HCT116 (cell line): ENCODE results near the gene NUDC. TPM values are rescaled to one million over a fixed set of nuclear protein-coding genes. Genes with fewer than 3 reads are reported as not detected.

Experiments used
- ATAC-seq: fragments of 200-7000 bp; cut with Tn5 transposase; 2 replicates; pipeline ENCODE4 v1.9.1; 2020; ENCODE audit warnings: mild to moderate bottlenecking, moderate library complexity
- BruUV-seq: library from RNA; stranded (reverse); fragments of 400-500 nt; replicated peaks from 2 replicates; lab custom pipeline; 2021; lab: Mats Ljungman, UMichigan
- CTCF ChIA-PET: fragments of 300-600 bp; sonication (Branson Sonifier 250); formaldehyde crosslinking; loops from one replicate; lab custom pipeline; 2021; ENCODE audit warnings: antibody characterized with exemption; lab: Charles Lee
- POLR2A ChIA-PET: fragments of 300-600, 350-600 bp; sonication (Branson Sonifier 250); formaldehyde crosslinking; loops from one replicate; lab custom pipeline; 2021; ENCODE audit warnings: antibody characterized with exemption; lab: Charles Lee
- RAD21 ChIA-PET, 2 experiments: fragments of 300-600 bp; sonication (Branson Sonifier 250); formaldehyde crosslinking; loops; one replicate each; lab custom pipeline; 2023; ENCODE audit warnings: low total read pairs in 2 of 2; ENCODE audit not compliant: uncharacterized antibody in 2 of 2, unreplicated experiment in 2 of 2, low non-redundant PET in 1 of 2; lab: Charles Lee
- DNase-seq: peaks from one replicate; pipeline ENCODE4 v3.0.0-alpha.2; 2010; ENCODE audit warnings: low read depth, low spot score
- H2AFZ ChIP-seq: fragments of 200-600 bp; shearing (Covaris generic), sonication (generic); 2 replicates; pipeline ENCODE4 v1.6.1; 2017; ENCODE audit warnings: low read depth, mixed run types, mixed read lengths, antibody characterized with exemption, low read length; ENCODE audit not compliant: poor library complexity, severe bottlenecking
- H3K27ac ChIP-seq: 2 replicates; pipeline ENCODE4 v1.5.1; 2012; ENCODE audit warnings: low read depth, low read length
- H3K27me3 ChIP-seq: fragments of 200-600 bp; sonication (generic); 2 replicates; pipeline ENCODE4 v1.6.1; 2016; ENCODE audit warnings: mixed run types, low read length, mixed read lengths; ENCODE audit not compliant: insufficient read depth
- H3K36me3 ChIP-seq, 2 experiments: fragments of 200-500 bp in 1 of 2; fragments of 200-600 bp in 1 of 2; sonication (Bioruptor generic) in 1 of 2; sonication (generic) in 1 of 2; 2 replicates each; pipeline versions ENCODE4 v1.5.1 to v1.6.1; 2014 to 2016; ENCODE audit warnings: low read length in 2 of 2, inconsistent platforms in 1 of 2, mixed read lengths in 1 of 2, mixed run types in 1 of 2; ENCODE audit not compliant: insufficient read depth in 2 of 2, control insufficient read depth in 1 of 2
- H3K4me1 ChIP-seq, 2 experiments: fragments of 200-600 bp in 1 of 2; sonication (generic) in 1 of 2; 2 replicates each; pipeline versions ENCODE4 v1.5.1 to v1.6.1; 2012 to 2017; ENCODE audit warnings: low read length in 2 of 2, inconsistent platforms in 1 of 2, mild to moderate bottlenecking in 1 of 2, mixed read lengths in 1 of 2, mixed run types in 1 of 2, moderate library complexity in 1 of 2; ENCODE audit not compliant: insufficient read depth in 2 of 2, control insufficient read depth in 1 of 2
- H3K4me2 ChIP-seq: fragments of 200-600 bp; sonication (generic); 2 replicates; pipeline ENCODE4 v1.6.1; 2017; ENCODE audit warnings: mixed run types, low read length, mixed read lengths
- H3K4me3 ChIP-seq, 2 experiments: fragments of 200-600 bp in 1 of 2; sonication (generic) in 1 of 2; replicated peaks in 1 of 2; 2 replicates each; pipeline ENCODE4 v1.5.1; 2011 to 2016; ENCODE audit warnings: low read length in 2 of 2, control low read depth in 1 of 2, low read depth in 1 of 2, mild to moderate bottlenecking in 1 of 2, mixed read lengths in 1 of 2, mixed run types in 1 of 2
- H3K79me2 ChIP-seq: fragments of 200-600 bp; sonication (generic); 2 replicates; pipeline ENCODE4 v1.6.1; 2017; ENCODE audit warnings: mild to moderate bottlenecking, mixed run types, low read length, moderate library complexity, mixed read lengths; ENCODE audit not compliant: insufficient read depth
- H3K9ac ChIP-seq: fragments of 200-600 bp; sonication (generic); 2 replicates; pipeline ENCODE4 v1.6.1; 2016; ENCODE audit warnings: low read length, mixed read lengths
- H3K9me2 ChIP-seq: fragments of 200-600 bp; sonication (generic), shearing (Covaris generic); 2 replicates; pipeline ENCODE4 v1.6.1; 2017; ENCODE audit warnings: mixed run types, mild to moderate bottlenecking, moderate library complexity; ENCODE audit not compliant: insufficient read depth
- H3K9me3 ChIP-seq, 2 experiments: fragments of 200-500 bp in 1 of 2; fragments of 200-600 bp in 1 of 2; sonication (Bioruptor generic) in 1 of 2; sonication (generic) in 1 of 2; 2 replicates each; pipeline ENCODE4 v1.6.1; 2014 to 2017; ENCODE audit warnings: low read length in 2 of 2, mixed read lengths in 2 of 2, inconsistent platforms in 1 of 2, low read depth in 1 of 2, mild to moderate bottlenecking in 1 of 2, mixed run types in 1 of 2, moderate library complexity in 1 of 2; ENCODE audit not compliant: control insufficient read depth in 1 of 2, insufficient read depth in 1 of 2
- H4K20me1 ChIP-seq: fragments of 200-600 bp; sonication (generic), shearing (Covaris generic); 2 replicates; pipeline ENCODE4 v1.6.1; 2017; ENCODE audit warnings: mixed run types, mild to moderate bottlenecking, moderate library complexity; ENCODE audit not compliant: insufficient read depth
- ATF3 ChIP-seq: IDR thresholded peaks from 2 replicates; pipeline ENCODE4 v1.6.1; 2012
- CBX3 ChIP-seq: IDR thresholded peaks from 2 replicates; pipeline ENCODE4 v1.6.1; 2012; ENCODE audit warnings: low read depth
- CEBPB ChIP-seq: IDR thresholded peaks from 2 replicates; pipeline ENCODE4 v1.6.1; 2012; ENCODE audit warnings: low read depth
- EGR1 ChIP-seq: IDR thresholded peaks from 2 replicates; pipeline ENCODE4 v1.6.1; 2012; ENCODE audit warnings: low read depth
- ELF1 ChIP-seq: IDR thresholded peaks from 2 replicates; pipeline ENCODE4 v1.6.1; 2012; ENCODE audit warnings: low read depth, borderline replicate concordance
- EZH2 ChIP-seq: fragments of 200-600 bp; sonication (generic); IDR thresholded peaks from 2 replicates; pipeline ENCODE4 v1.6.1; 2017; ENCODE audit warnings: antibody characterized with exemption, mixed run types
- EZH2phosphoT487 ChIP-seq: fragments of 200-600 bp; IDR thresholded peaks from 2 replicates; pipeline ENCODE4 v1.6.1; 2018; ENCODE audit warnings: antibody characterized with exemption, borderline replicate concordance
- FOSL1 ChIP-seq: IDR thresholded peaks from 2 replicates; pipeline ENCODE4 v1.6.1; 2012; ENCODE audit warnings: low read depth
- JUND ChIP-seq: IDR thresholded peaks from 2 replicates; pipeline ENCODE4 v1.6.1; 2012
- MAX ChIP-seq: IDR thresholded peaks from 2 replicates; pipeline ENCODE4 v1.6.1; 2012
- POLR2A ChIP-seq: IDR thresholded peaks from 2 replicates; pipeline ENCODE4 v1.7.0; 2011; ENCODE audit warnings: borderline replicate concordance; ENCODE audit not compliant: insufficient read depth, insufficient read length; ENCODE audit errors: extremely low read depth
- POLR2AphosphoS5 ChIP-seq: IDR thresholded peaks from 2 replicates; pipeline ENCODE4 v1.6.1; 2011; ENCODE audit warnings: mild to moderate bottlenecking, low read depth, low read length, moderate library complexity
- RAD21 ChIP-seq: IDR thresholded peaks from 2 replicates; pipeline ENCODE4 v1.6.1; 2012; ENCODE audit warnings: low read depth, mild to moderate bottlenecking
- SP1 ChIP-seq: IDR thresholded peaks from 2 replicates; pipeline ENCODE4 v1.6.1; 2012; ENCODE audit warnings: low read depth
- SRF ChIP-seq: IDR thresholded peaks from 2 replicates; pipeline ENCODE4 v1.6.1; 2012; ENCODE audit warnings: low read depth
- YY1 ChIP-seq: IDR thresholded peaks from 2 replicates; pipeline ENCODE4 v1.6.1; 2011; ENCODE audit warnings: low read length, low read depth, moderate library complexity, mild to moderate bottlenecking; ENCODE audit not compliant: insufficient replicate concordance; ENCODE audit errors: extremely low read depth
- ZFX ChIP-seq: fragments of 450-650 bp; IDR thresholded peaks from 2 replicates; pipeline ENCODE4 v1.6.1; 2017
- ZNF274 ChIP-seq: fragments of 200-500 bp; sonication (Bioruptor generic); IDR thresholded peaks from 2 replicates; pipeline ENCODE4 v1.6.1; 2014; ENCODE audit warnings: mild to moderate bottlenecking, low read depth, low read length, inconsistent platforms
- intact Hi-C: fragments of 100-400 bp; cut with micrococcal nuclease; formaldehyde crosslinking; loops from 2 replicates; pipeline ENCODE4 v1.10.0; 2022
- total RNA-seq: library from RNA; stranded (reverse); gene quantifications from one replicate; pipeline ENCODE4 v1.2.1, GENCODE V29; 2021; ENCODE audit not compliant: unreplicated experiment
- TF ChIP-seq, protein P1 (sequence below): IDR thresholded peaks from 2 replicates; pipeline ENCODE4 v1.6.1; 2012; ENCODE audit warnings: low read depth

The NUDC gene
- total RNA-seq, 1 experiment from 2014 or later: 119 TPM

GRCh38 chr1:26983863-26984262 is 62.3 kb downstream of the NUDC start:
- Histone ChIP-seq H3K9ac (no peak overlapping the region), H2AFZ (no peak overlapping the region), H3K9me2 (no peaks in the 10 kb centered on the region), H3K79me2 (no peaks in the 10 kb centered on the region), H3K4me2 (no peak overlapping the region), H3K27me3 (no peaks in the 10 kb centered on the region), H3K9me3 (no peaks in the 10 kb centered on the region), H3K4me3 (no peak overlapping the region), H3K36me3 (no peaks in the 10 kb centered on the region), H3K4me1 (peaks cover 8 to 22% of the 10 kb centered on the region in 2 experiments), H3K27ac (no peak overlapping the region), H4K20me1 (no peaks in the 10 kb centered on the region)
- BruUV-seq: no TSS peak
- RAD21 ChIA-PET: no interaction called here
- DNase-seq: no peak
- POLR2A ChIA-PET: interaction anchor here (1.6 kb wide), 1 partner anchor 10 kb away, joined by 8 read pairs; the partner anchor contains the start of gene TRNP1
- no peak for TF ChIP-seq MAX
- no peak for TF ChIP-seq RAD21
- no peak for TF ChIP-seq YY1
- no peak for TF ChIP-seq EZH2
- TF ChIP-seq ZFX: no peak
- TF ChIP-seq, protein P1, sequence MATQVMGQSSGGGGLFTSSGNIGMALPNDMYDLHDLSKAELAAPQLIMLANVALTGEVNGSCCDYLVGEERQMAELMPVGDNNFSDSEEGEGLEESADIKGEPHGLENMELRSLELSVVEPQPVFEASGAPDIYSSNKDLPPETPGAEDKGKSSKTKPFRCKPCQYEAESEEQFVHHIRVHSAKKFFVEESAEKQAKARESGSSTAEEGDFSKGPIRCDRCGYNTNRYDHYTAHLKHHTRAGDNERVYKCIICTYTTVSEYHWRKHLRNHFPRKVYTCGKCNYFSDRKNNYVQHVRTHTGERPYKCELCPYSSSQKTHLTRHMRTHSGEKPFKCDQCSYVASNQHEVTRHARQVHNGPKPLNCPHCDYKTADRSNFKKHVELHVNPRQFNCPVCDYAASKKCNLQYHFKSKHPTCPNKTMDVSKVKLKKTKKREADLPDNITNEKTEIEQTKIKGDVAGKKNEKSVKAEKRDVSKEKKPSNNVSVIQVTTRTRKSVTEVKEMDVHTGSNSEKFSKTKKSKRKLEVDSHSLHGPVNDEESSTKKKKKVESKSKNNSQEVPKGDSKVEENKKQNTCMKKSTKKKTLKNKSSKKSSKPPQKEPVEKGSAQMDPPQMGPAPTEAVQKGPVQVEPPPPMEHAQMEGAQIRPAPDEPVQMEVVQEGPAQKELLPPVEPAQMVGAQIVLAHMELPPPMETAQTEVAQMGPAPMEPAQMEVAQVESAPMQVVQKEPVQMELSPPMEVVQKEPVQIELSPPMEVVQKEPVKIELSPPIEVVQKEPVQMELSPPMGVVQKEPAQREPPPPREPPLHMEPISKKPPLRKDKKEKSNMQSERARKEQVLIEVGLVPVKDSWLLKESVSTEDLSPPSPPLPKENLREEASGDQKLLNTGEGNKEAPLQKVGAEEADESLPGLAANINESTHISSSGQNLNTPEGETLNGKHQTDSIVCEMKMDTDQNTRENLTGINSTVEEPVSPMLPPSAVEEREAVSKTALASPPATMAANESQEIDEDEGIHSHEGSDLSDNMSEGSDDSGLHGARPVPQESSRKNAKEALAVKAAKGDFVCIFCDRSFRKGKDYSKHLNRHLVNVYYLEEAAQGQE: no peak
- no peak for TF ChIP-seq EZH2phosphoT487
- no peak for TF ChIP-seq ZNF274
- no peak for TF ChIP-seq SP1
- TF ChIP-seq SRF: no peak
- no peak for TF ChIP-seq CBX3
- no peak for TF ChIP-seq FOSL1
- no peak for TF ChIP-seq ELF1
- no peak for TF ChIP-seq JUND
- TF ChIP-seq EGR1: no peak
- no peak for TF ChIP-seq CEBPB
- TF ChIP-seq POLR2A: no peak
- TF ChIP-seq POLR2AphosphoS5: no peak
- no peak for TF ChIP-seq ATF3
- CTCF ChIA-PET: no interaction called here
- ATAC-seq: no peak
- intact Hi-C loops: no loop called here
